Measurements from ENCODE around the gene SELENOK. TPM values are rescaled to one million over a fixed set of nuclear protein-coding genes. Genes with fewer than 3 reads are reported as not detected.

Gene SELENOK
- total RNA-seq, 2 donors from 2014 or later, result 46.0 to 52.9 TPM

GRCh38 chr3:53865732-53866499, 25.7 kb downstream of the SELENOK start:
- TF ChIP-seq CTCF (IDR thresholded peaks at IDR 0.05), result no peak
- H3K4me3 ChIP-seq, result no peak overlapping the region
- H3K27me3 ChIP-seq, result no peaks in the 10 kb centered on the region
- peaks cover 9% of the 10 kb centered on the region for H3K36me3 ChIP-seq
- H3K4me1 ChIP-seq, result no peaks in the 10 kb centered on the region
- H3K27ac ChIP-seq, result no peak overlapping the region
- H3K9me3 ChIP-seq, result no peaks in the 10 kb centered on the region
- intact Hi-C loops (cut with DNase I), result no loop called here
- DNase-seq, result no peak
- no peak overlapping the region for H3K9ac ChIP-seq (ENCODE audit: low read depth in 2 of 2, low read length in 2 of 2)

GRCh38 chr3:53863145-53863544, 28.5 kb downstream of the SELENOK start:
- intact Hi-C loops (cut with DNase I), result no loop called here
- Histone ChIP-seq H3K9me3 (no peaks in the 10 kb centered on the region), H3K9ac (ENCODE audit: low read depth in 2 of 2, low read length in 2 of 2) (no peak overlapping the region), H3K27ac (no peak overlapping the region), H3K27me3 (no peaks in the 10 kb centered on the region), H3K36me3 (peaks cover 6% of the 10 kb centered on the region), H3K4me3 (no peak overlapping the region), H3K4me1 (no peaks in the 10 kb centered on the region)
- TF ChIP-seq CTCF (IDR thresholded peaks at IDR 0.05), result no peak
- DNase-seq, result no peak

GRCh38 chr3:53862241-53862640, 29.4 kb downstream of the SELENOK start:
- Histone ChIP-seq H3K27ac (no peak overlapping the region), H3K9ac (ENCODE audit: low read depth in 2 of 2, low read length in 2 of 2) (no peak overlapping the region), H3K4me1 (no peaks in the 10 kb centered on the region), H3K4me3 (no peak overlapping the region), H3K27me3 (no peaks in the 10 kb centered on the region), H3K9me3 (no peaks in the 10 kb centered on the region), H3K36me3 (peaks cover 6% of the 10 kb centered on the region)
- intact Hi-C loops (cut with DNase I), result no loop called here
- DNase-seq, result no peak
- no peak for TF ChIP-seq CTCF (IDR thresholded peaks at IDR 0.05)

GRCh38 chr3:53860196-53860595, 31.5 kb downstream of the SELENOK start:
- Histone ChIP-seq H3K27ac (no peak overlapping the region), H3K4me3 (no peak overlapping the region), H3K27me3 (no peaks in the 10 kb centered on the region), H3K9ac (ENCODE audit: low read depth in 2 of 2, low read length in 2 of 2) (no peak overlapping the region), H3K4me1 (no peaks in the 10 kb centered on the region), H3K9me3 (no peaks in the 10 kb centered on the region), H3K36me3 (peaks cover 3% of the 10 kb centered on the region)
- intact Hi-C loops (cut with DNase I), result no loop called here
- no peak for DNase-seq
- no peak for TF ChIP-seq CTCF (IDR thresholded peaks at IDR 0.05)

GRCh38 chr3:53859178-53859577, 32.5 kb downstream of the SELENOK start:
- H3K4me3 ChIP-seq, result no peak overlapping the region
- H3K27me3 ChIP-seq, result no peaks in the 10 kb centered on the region
- no peak for TF ChIP-seq CTCF (IDR thresholded peaks at IDR 0.05)
- H3K9me3 ChIP-seq, result no peaks in the 10 kb centered on the region
- no peaks in the 10 kb centered on the region for H3K4me1 ChIP-seq
- H3K27ac ChIP-seq, result no peak overlapping the region
- intact Hi-C loops (cut with DNase I), result no loop called here
- H3K9ac ChIP-seq (ENCODE audit: low read depth in 2 of 2, low read length in 2 of 2), result no peak overlapping the region
- H3K36me3 ChIP-seq, result no peaks in the 10 kb centered on the region
- no peak for DNase-seq

Measured in colonic mucosa (tissue), 4 donors.